ENCODE measurements around the gene DKK2. TPM values are rescaled to one million over a fixed set of nuclear protein-coding genes. Genes with fewer than 3 reads are reported as not detected.

The DKK2 gene
- total and polyA plus RNA-seq, 10 of the 15 experiments (the other 5 are each of a cell fraction or from before 2014, with no cell fraction given) = not detected

DNA sequence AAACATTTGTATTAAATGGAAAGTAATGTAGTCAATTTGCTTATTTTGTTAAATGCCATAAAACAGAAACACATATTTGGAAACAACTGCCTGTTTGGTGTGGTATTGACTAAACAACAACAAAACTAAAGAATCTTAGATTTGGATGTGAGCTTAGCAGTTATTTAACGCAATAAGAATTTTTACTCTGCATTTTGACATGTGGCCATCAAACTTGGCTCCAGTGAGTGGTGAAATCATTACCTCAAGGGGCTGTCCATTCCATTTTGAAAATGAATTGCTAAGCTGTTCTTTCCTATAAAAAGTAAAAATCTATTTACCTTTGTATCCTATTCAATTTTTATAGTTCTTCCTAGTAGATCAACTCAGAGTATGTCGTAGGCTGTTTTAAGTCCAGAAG, 84.2 kb downstream of the DKK2 start:
- WGBS (ENCODE audit: insufficient coverage, insufficient replicate concordance, low lambda C conversion rate, missing lambda C conversion rate) = 20% methylated on average over 2 of the region's 2 CpGs
- ATAC-seq = no peak
- CTCF ChIA-PET = interaction anchor here (0.8 kb wide), 1 partner anchor 9 kb away, joined by 3 read pairs; no protein-coding TSS in a partner anchor

DNA sequence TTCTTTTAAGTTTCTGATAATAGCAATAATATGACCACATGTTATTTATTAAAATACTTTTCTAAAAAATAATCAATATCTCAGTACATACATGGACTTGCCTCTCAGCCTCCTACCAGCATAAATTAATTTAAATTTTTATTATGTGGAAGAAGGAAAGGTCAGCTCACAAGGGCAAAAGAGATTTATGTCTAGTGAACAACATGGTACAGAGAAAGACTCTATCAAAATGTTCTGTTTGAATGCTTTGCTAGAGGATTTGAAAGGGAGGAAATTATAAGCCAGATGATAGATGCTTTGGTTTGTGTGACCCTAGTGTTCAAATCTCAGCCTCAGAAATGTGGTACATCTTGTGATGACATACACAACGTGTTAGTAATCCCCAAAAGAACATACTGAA, 94.3 kb downstream of the DKK2 start:
- H3K4me2 ChIP-seq (ENCODE audit: control insufficient read depth, insufficient read depth) = no peak overlapping the region
- no peaks in the 10 kb centered on the region for H3K4me1 ChIP-seq (ENCODE audit: control insufficient read depth, insufficient read depth, low read length)
- H3K9me3 ChIP-seq (replicated peaks; ENCODE audit: control insufficient read depth, insufficient read depth, low read length) = no peaks in the 10 kb centered on the region
- H3K4me3 ChIP-seq = no peak overlapping the region
- ChIA-PET RAD21 (ENCODE audit: unreplicated experiment) (no interaction called here), SMC1A (ENCODE audit: uncharacterized antibody, unreplicated experiment) (no interaction called here), CTCF (no interaction called here), POLR2A (no interaction called here)
- FAIRE-seq (no peak), ATAC-seq (no peak), DNase-seq (ENCODE audit: low read depth, low spot score) (no peak)
- H3K36me3 ChIP-seq (ENCODE audit: control insufficient read depth in 2 of 2, insufficient read depth in 2 of 2, low read length in 1 of 2) = no peaks in the 10 kb centered on the region
- no peaks in the 10 kb centered on the region for H4K20me1 ChIP-seq (ENCODE audit: control insufficient read depth, insufficient read depth)
- intact Hi-C loops (cut with micrococcal nuclease; ENCODE audit: unreplicated experiment) (no loop called here), in situ Hi-C loops (cut with MboI) (no loop called here)
- H3K9ac ChIP-seq (ENCODE audit: control insufficient read depth, insufficient read depth, low read length) = no peak overlapping the region
- no TSS peak for BruUV-seq (replicated peaks)
- WGBS (ENCODE audit: insufficient coverage, insufficient replicate concordance, low lambda C conversion rate, missing lambda C conversion rate) = 0% methylated on average over 1 of the region's 1 CpG
- H3K79me2 ChIP-seq (ENCODE audit: control insufficient read depth, insufficient read depth, low read length) = no peaks in the 10 kb centered on the region
- no peaks in the 10 kb centered on the region for H3K27me3 ChIP-seq (replicated peaks in 1 of 2; ENCODE audit: control insufficient read depth in 2 of 2, insufficient read depth in 2 of 2, low read length in 1 of 2)
- no peak overlapping the region for H2AFZ ChIP-seq (ENCODE audit: control insufficient read depth, low read depth, low read length)
- H3K27ac ChIP-seq (ENCODE audit: control insufficient read depth, insufficient read depth) = no peak overlapping the region
- TF ChIP-seq NRF1 (conservative IDR thresholded peaks at IDR 0.05; ENCODE audit: low read depth, low read length) = no peak
- TF ChIP-seq JUNB (IDR thresholded peaks at IDR 0.05) = no peak
- TF ChIP-seq, protein P1, sequence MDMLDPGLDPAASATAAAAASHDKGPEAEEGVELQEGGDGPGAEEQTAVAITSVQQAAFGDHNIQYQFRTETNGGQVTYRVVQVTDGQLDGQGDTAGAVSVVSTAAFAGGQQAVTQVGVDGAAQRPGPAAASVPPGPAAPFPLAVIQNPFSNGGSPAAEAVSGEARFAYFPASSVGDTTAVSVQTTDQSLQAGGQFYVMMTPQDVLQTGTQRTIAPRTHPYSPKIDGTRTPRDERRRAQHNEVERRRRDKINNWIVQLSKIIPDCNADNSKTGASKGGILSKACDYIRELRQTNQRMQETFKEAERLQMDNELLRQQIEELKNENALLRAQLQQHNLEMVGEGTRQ (IDR thresholded peaks at IDR 0.05; ENCODE audit: borderline replicate concordance, low read depth, low read length) = no peak
- TF ChIP-seq, protein P2, sequence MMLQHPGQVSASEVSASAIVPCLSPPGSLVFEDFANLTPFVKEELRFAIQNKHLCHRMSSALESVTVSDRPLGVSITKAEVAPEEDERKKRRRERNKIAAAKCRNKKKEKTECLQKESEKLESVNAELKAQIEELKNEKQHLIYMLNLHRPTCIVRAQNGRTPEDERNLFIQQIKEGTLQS (IDR thresholded peaks at IDR 0.05; ENCODE audit: borderline replicate concordance, extremely low read depth, low read depth, low read length) = no peak
- no peak for TF ChIP-seq RAD51 (IDR thresholded peaks at IDR 0.05)
- no peak for TF ChIP-seq MYB (IDR thresholded peaks at IDR 0.05; ENCODE audit: borderline replicate concordance, low read depth, low read length)
- TF ChIP-seq PML (IDR thresholded peaks at IDR 0.05; ENCODE audit: low read length) = no peak
- TF ChIP-seq, protein P3, sequence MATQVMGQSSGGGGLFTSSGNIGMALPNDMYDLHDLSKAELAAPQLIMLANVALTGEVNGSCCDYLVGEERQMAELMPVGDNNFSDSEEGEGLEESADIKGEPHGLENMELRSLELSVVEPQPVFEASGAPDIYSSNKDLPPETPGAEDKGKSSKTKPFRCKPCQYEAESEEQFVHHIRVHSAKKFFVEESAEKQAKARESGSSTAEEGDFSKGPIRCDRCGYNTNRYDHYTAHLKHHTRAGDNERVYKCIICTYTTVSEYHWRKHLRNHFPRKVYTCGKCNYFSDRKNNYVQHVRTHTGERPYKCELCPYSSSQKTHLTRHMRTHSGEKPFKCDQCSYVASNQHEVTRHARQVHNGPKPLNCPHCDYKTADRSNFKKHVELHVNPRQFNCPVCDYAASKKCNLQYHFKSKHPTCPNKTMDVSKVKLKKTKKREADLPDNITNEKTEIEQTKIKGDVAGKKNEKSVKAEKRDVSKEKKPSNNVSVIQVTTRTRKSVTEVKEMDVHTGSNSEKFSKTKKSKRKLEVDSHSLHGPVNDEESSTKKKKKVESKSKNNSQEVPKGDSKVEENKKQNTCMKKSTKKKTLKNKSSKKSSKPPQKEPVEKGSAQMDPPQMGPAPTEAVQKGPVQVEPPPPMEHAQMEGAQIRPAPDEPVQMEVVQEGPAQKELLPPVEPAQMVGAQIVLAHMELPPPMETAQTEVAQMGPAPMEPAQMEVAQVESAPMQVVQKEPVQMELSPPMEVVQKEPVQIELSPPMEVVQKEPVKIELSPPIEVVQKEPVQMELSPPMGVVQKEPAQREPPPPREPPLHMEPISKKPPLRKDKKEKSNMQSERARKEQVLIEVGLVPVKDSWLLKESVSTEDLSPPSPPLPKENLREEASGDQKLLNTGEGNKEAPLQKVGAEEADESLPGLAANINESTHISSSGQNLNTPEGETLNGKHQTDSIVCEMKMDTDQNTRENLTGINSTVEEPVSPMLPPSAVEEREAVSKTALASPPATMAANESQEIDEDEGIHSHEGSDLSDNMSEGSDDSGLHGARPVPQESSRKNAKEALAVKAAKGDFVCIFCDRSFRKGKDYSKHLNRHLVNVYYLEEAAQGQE (IDR thresholded peaks at IDR 0.05; ENCODE audit: low read depth, low read length) = no peak

More for the DNA sequence above, 84.2 kb downstream of the DKK2 start:
- no peak overlapping the region for H3K27ac ChIP-seq (ENCODE audit: control insufficient read depth, insufficient read depth)
- no peaks in the 10 kb centered on the region for H3K27me3 ChIP-seq (replicated peaks in 1 of 2; ENCODE audit: control insufficient read depth in 2 of 2, insufficient read depth in 2 of 2, low read length in 1 of 2)
- in situ Hi-C loops (cut with MboI) = no loop called here
- ChIA-PET SMC1A (ENCODE audit: uncharacterized antibody, unreplicated experiment) (no interaction called here), POLR2A (no interaction called here), RAD21 (ENCODE audit: unreplicated experiment) (no interaction called here)
- H4K20me1 ChIP-seq (ENCODE audit: control insufficient read depth, insufficient read depth) = no peaks in the 10 kb centered on the region
- DNase-seq (ENCODE audit: low read depth, low spot score) (no peak), FAIRE-seq (no peak)
- H3K79me2 ChIP-seq (ENCODE audit: control insufficient read depth, insufficient read depth, low read length) = no peaks in the 10 kb centered on the region
- no peaks in the 10 kb centered on the region for H3K36me3 ChIP-seq (ENCODE audit: control insufficient read depth in 2 of 2, insufficient read depth in 2 of 2, low read length in 1 of 2)
- TF ChIP-seq RB1 (IDR thresholded peaks at IDR 0.05; ENCODE audit: borderline replicate concordance) (no peak), NR2C2 (IDR thresholded peaks at IDR 0.05; ENCODE audit: borderline replicate concordance, control insufficient read depth, insufficient read length, low read depth) (no peak), TCF7 (IDR thresholded peaks at IDR 0.05; ENCODE audit: borderline replicate concordance) (no peak), CHD4 (IDR thresholded peaks at IDR 0.05) (no peak), IKZF2 (IDR thresholded peaks at IDR 0.05) (no peak)
- no peaks in the 10 kb centered on the region for H3K4me1 ChIP-seq (ENCODE audit: control insufficient read depth, insufficient read depth, low read length)
- H3K4me3 ChIP-seq = no peak overlapping the region
- no peak overlapping the region for H2AFZ ChIP-seq (ENCODE audit: control insufficient read depth, low read depth, low read length)
- intact Hi-C loops (cut with micrococcal nuclease; ENCODE audit: unreplicated experiment) = no loop called here
- H3K4me2 ChIP-seq (ENCODE audit: control insufficient read depth, insufficient read depth) = no peak overlapping the region
- no peak overlapping the region for H3K9ac ChIP-seq (ENCODE audit: control insufficient read depth, insufficient read depth, low read length)
- no peaks in the 10 kb centered on the region for H3K9me3 ChIP-seq (replicated peaks; ENCODE audit: control insufficient read depth, insufficient read depth, low read length)
- BruUV-seq (replicated peaks) = no TSS peak

All from GM12878 (cell line).